Breast epithelium (tissue), 4 donors: ENCODE data around the gene ZNRD2. TPM values are rescaled to one million over a fixed set of nuclear protein-coding genes. Genes with fewer than 3 reads are reported as not detected.

Experiments used
- DNase-seq, 2 donors: peaks; one replicate each; pipeline ENCODE4 v3.0.0-alpha.2; 2019; ENCODE audit warnings: low spot score in 2 of 2
- H3K27ac ChIP-seq, 2 donors: fragments of 200-600 bp; sonication (generic) in 1 of 2; one replicate each; pipeline ENCODE4 v1.5.1; 2016 to 2019; ENCODE audit warnings: mild to moderate bottlenecking in 1 of 2
- H3K27me3 ChIP-seq, 2 donors: fragments of 200-600 bp; sonication (generic) in 1 of 2; one replicate each; pipeline versions ENCODE4 v1.5.1 to v1.6.0; 2017 to 2019; ENCODE audit warnings: control low read depth in 1 of 2, mild to moderate bottlenecking in 1 of 2
- H3K36me3 ChIP-seq: fragments of 200-600 bp; one replicate; pipeline ENCODE4 v1.5.1; 2019
- H3K4me1 ChIP-seq, 2 donors: fragments of 200-600 bp; sonication (generic); one replicate each; pipeline ENCODE4 v1.5.1; 2016 to 2019; ENCODE audit warnings: control low read depth in 1 of 2
- H3K4me3 ChIP-seq, 3 donors: fragments of 200-600 bp; sonication (generic); 1 replicate in 2 of 3; 2 replicates in 1 of 3; pipeline ENCODE4 v1.5.1; 2016 to 2019; ENCODE audit warnings: mild to moderate bottlenecking in 3 of 3, moderate library complexity in 2 of 3
- H3K9me3 ChIP-seq, 2 donors: fragments of 200-600 bp; sonication (generic) in 1 of 2; one replicate each; pipeline ENCODE4 v1.5.1; 2016 to 2019; ENCODE audit warnings: control low read depth in 1 of 2
- POLR2A ChIP-seq: fragments of 450-650 bp; IDR thresholded peaks from one replicate; pipeline ENCODE4 v1.6.1; 2016; ENCODE audit warnings: antibody characterized with exemption, mild to moderate bottlenecking, moderate library complexity
- POLR2AphosphoS5 ChIP-seq, 3 donors: sonication (generic); formaldehyde crosslinking; IDR thresholded peaks; one replicate each; pipeline ENCODE4 v1.6.1; 2017; ENCODE audit warnings: antibody characterized with exemption in 3 of 3
- intact Hi-C: fragments of 100-400 bp; cut with DNase I; formaldehyde crosslinking; loops from one replicate; pipeline ENCODE4 v1.15.1; 2023; ENCODE audit warnings: low total_unique reads
- total RNA-seq, 3 donors: library from RNA; depleted of rRNA; stranded (reverse); fragments of >200 nt; gene quantifications; one replicate each; pipeline ENCODE4 v1.1.0, GENCODE V29; 2016
- TF ChIP-seq, protein P1 (sequence below), 3 donors: fragments of 450-650 bp; IDR thresholded peaks; one replicate each; pipeline ENCODE4 v1.5.1; 2016 to 2017; ENCODE audit warnings: antibody characterized with exemption in 3 of 3, mild to moderate bottlenecking in 3 of 3, moderate library complexity in 3 of 3

The ZNRD2 gene
- total RNA-seq, 3 donors from 2014 or later: 48.9 to 60.0 (median 59.4) TPM

DNA sequence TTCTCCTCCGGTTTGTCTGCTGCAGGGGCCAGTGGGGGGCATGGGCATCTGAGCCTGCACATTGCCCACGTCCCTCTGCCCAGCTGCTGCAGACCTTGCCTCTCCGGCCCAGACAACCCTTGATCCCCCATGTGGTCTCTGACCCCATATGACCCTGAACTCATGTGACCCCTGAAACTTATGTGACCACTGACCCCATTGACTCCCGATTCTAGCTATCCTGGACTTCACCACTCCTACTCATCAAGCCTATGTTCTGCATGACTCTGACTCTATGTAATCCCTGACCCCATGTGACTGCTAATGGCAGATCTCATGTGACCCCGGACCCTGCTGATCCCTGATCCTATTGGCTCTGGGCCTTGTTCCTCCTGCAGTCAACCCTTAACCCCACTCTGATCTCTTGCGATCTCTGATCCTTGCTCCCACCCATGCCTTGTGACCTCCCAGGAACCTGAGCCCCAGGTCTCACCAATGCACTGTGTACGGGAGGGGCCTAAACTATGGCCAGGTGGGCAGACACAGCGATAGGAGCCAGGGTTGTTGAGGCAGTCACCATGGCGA, 17.8 kb upstream of the ZNRD2 start:
- Histone ChIP-seq H3K4me3 (no peak overlapping the region), H3K9me3 (no peaks in the 10 kb centered on the region), H3K36me3 (no peaks in the 10 kb centered on the region), H3K4me1 (peaks cover 18 to 21% of the 10 kb centered on the region in 2 donors), H3K27ac (no peak overlapping the region), H3K27me3 (no peaks in the 10 kb centered on the region)
- intact Hi-C loops: no loop called here
- TF ChIP-seq POLR2A (no peak), POLR2AphosphoS5 (IDR thresholded peaks at IDR 0.05) (no peak)
- TF ChIP-seq, protein P1, sequence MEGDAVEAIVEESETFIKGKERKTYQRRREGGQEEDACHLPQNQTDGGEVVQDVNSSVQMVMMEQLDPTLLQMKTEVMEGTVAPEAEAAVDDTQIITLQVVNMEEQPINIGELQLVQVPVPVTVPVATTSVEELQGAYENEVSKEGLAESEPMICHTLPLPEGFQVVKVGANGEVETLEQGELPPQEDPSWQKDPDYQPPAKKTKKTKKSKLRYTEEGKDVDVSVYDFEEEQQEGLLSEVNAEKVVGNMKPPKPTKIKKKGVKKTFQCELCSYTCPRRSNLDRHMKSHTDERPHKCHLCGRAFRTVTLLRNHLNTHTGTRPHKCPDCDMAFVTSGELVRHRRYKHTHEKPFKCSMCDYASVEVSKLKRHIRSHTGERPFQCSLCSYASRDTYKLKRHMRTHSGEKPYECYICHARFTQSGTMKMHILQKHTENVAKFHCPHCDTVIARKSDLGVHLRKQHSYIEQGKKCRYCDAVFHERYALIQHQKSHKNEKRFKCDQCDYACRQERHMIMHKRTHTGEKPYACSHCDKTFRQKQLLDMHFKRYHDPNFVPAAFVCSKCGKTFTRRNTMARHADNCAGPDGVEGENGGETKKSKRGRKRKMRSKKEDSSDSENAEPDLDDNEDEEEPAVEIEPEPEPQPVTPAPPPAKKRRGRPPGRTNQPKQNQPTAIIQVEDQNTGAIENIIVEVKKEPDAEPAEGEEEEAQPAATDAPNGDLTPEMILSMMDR (IDR thresholded peaks at IDR 0.05): no peak
- DNase-seq: no peak

DNA sequence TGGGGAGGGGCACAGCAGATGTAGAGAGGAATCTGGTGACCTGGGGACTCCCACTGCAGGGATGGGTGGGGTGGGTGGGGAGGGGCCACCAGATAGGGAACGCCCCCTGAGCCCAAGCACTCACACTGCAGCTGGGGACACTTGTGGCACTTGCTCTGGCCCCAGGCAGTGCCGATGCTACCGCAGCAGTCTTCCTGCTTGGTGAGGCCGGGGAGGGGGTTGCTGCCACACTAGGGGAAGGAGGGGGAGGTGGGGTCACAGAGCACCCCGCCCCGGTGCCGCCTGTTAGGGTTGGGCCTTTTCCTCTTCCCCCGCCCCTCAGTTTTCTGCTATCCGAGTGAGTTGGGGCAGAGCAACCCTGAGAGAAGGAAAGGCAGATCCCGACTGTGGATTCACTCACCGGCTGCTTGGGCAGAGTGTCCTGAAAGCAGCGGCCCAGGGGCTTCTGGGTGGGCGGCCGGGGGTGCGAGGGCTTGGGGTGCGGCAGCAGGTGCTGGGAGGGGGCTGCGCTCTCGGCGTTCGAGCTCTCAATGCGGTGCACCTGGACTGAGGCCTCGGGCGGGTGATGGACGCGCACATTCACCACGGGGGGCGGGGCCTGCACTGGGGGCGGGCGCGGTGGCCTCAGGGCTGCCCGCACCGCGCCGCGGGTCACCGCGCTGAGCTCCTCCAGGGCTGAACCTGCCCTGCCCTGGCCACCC, 16.8 kb upstream of the ZNRD2 start:
- intact Hi-C loops: no loop called here
- DNase-seq: no peak
- Histone ChIP-seq H3K4me1 (peaks cover 18 to 21% of the 10 kb centered on the region in 2 donors), H3K4me3 (no peak overlapping the region), H3K36me3 (no peaks in the 10 kb centered on the region), H3K27me3 (no peaks in the 10 kb centered on the region), H3K9me3 (no peaks in the 10 kb centered on the region), H3K27ac (peak overlapping the region; percentile 11 to 99)
- TF ChIP-seq POLR2AphosphoS5 (IDR thresholded peaks at IDR 0.05) (no peak), POLR2A (no peak)
- TF ChIP-seq, protein P1 (IDR thresholded peaks at IDR 0.05): no peak

DNA sequence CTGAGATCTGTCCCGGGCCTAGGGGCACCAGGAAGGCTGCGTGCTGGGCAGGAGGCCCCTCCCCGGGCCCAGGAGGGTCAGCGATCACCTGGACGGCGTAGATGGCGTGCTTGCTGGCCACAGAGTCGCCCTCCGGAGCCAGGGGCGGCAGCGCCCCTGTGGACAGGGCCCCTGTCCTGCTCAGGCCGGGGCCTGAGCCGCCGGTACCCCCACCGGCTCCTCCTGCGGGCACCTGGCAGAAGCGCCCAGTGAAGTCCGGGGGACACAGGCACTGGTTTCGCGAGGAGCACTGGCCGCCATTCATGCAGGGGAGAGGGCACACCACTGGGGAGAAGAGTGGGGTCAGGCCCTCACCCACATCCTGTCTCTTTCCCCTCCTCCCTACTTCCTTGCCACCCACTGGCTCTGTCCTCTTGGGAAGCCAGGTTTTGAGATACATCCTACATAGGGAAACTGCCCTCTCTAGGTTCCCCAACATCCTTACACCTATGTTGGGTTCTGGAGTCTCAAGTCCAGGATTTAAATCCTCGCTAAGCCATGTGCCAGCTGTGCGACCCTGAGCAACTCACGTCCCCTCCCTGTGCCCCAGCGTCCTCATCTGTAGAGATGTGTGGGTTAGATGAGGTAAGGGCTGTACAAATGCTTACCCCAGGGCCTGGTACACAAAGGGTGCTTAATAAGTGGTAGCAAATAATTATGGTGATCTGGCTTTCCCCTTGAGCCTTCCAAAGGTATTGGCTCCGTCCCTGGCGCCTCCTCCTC, 16.0 kb upstream of the ZNRD2 start:
- DNase-seq: no peak
- Histone ChIP-seq H3K27ac (peak overlapping the region; percentile 11 to 99), H3K36me3 (no peaks in the 10 kb centered on the region), H3K4me1 (peaks cover 25 to 26% of the 10 kb centered on the region in 2 donors), H3K4me3 (no peak overlapping the region), H3K9me3 (no peaks in the 10 kb centered on the region), H3K27me3 (no peaks in the 10 kb centered on the region)
- TF ChIP-seq, protein P1 (IDR thresholded peaks at IDR 0.05): no peak
- TF ChIP-seq POLR2A (no peak), POLR2AphosphoS5 (IDR thresholded peaks at IDR 0.05) (no peak)
- intact Hi-C loops: no loop called here

DNA sequence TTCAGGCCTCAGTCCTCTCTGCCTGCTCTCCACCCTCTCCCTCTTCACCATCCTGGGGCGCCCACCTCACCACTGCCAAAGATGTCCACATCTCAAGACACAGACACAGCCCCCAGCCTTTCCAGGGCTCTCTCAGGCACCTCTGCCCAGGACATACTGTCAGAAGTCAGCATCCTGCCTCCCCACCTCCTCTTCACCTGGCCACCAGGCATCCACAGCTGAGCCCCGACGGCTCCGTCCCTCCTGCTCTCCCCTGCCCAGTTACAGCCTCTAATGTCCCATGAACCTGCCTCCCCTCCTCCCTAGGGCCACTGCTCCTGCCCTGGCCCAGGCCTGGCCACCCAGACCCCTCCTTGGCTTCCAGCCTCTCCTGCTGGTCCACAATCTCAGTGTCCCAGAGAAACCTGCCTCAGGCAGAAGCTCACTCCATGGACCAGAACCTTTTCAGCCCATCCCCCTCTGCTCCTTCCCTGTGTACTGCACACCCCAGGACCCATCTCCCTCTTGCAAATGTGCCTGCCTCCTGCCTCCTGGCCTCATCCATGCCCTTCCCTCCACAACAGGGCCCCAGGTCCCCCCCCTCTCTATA, 15.3 kb upstream of the ZNRD2 start:
- no peaks in the 10 kb centered on the region for H3K36me3 ChIP-seq
- H3K27me3 ChIP-seq: no peaks in the 10 kb centered on the region
- DNase-seq: no peak
- no peaks in the 10 kb centered on the region for H3K9me3 ChIP-seq
- intact Hi-C loops: no loop called here
- peak overlapping the region in 1 of 3 donors; percentile 75 for H3K4me3 ChIP-seq
- peaks cover 25 to 27% of the 10 kb centered on the region in 2 donors for H3K4me1 ChIP-seq
- H3K27ac ChIP-seq: peak overlapping the region; percentile 99
- TF ChIP-seq POLR2A (no peak), POLR2AphosphoS5 (IDR thresholded peaks at IDR 0.05) (no peak)
- TF ChIP-seq, protein P1 (IDR thresholded peaks at IDR 0.05): no peak
